ENCODE data around the gene ST8SIA1.

Gene ST8SIA1

GRCh38 chr12:22321638-22322037, 12.9 kb downstream of the ST8SIA1 start:
- H3K4me3 ChIP-seq (ENCODE audit: low read depth, low read length): no peak overlapping the region
- DNase-seq (ENCODE audit: low read depth, low spot score): no peak
- ChIA-PET POLR2A (no interaction called here), CTCF (interaction anchor here (0.9 kb wide), 1 partner anchor 239 kb away, joined by 3 read pairs; no protein-coding TSS in a partner anchor)
- TF ChIP-seq CTCF (IDR thresholded peaks at IDR 0.05; ENCODE audit: insufficient read depth, low read length, missing control alignments): no peak

GRCh38 chr12:22321018-22321605, 13.4 kb downstream of the ST8SIA1 start:
- no peak for DNase-seq (ENCODE audit: low read depth, low spot score)
- no peak overlapping the region for H3K4me3 ChIP-seq (ENCODE audit: low read depth, low read length)
- CTCF ChIA-PET: interaction anchor here (0.9 kb wide), 1 partner anchor 238 kb away, joined by 3 read pairs; no protein-coding TSS in a partner anchor
- TF ChIP-seq CTCF (IDR thresholded peaks at IDR 0.05; ENCODE audit: insufficient read depth, low read length, missing control alignments): no peak
- POLR2A ChIA-PET: no interaction called here

- ChIA-PET POLR2A (no interaction called here), CTCF (interaction anchor here (0.7 to 1.2 kb wide), 2 partner anchors 15 to 17 kb away, joined by 3 read pairs; no protein-coding TSS in a partner anchor)
- DNase-seq (ENCODE audit: low read depth, low spot score): no peak
- no peak overlapping the region for H3K4me3 ChIP-seq (ENCODE audit: low read depth, low read length)
- TF ChIP-seq CTCF (IDR thresholded peaks at IDR 0.05; ENCODE audit: insufficient read depth, low read length, missing control alignments): no peak
Observed at GRCh38 chr12:22318108-22318737, 16.3 kb downstream of the ST8SIA1 start.

GRCh38 chr12:22313963-22314330, 20.6 kb downstream of the ST8SIA1 start:
- H3K4me3 ChIP-seq (ENCODE audit: low read depth, low read length): no peak overlapping the region
- TF ChIP-seq CTCF (IDR thresholded peaks at IDR 0.05; ENCODE audit: insufficient read depth, low read length, missing control alignments): no peak
- no peak for DNase-seq (ENCODE audit: low read depth, low spot score)
- ChIA-PET POLR2A (no interaction called here), CTCF (no interaction called here)

GRCh38 chr12:22313286-22313962, 21.1 kb downstream of the ST8SIA1 start:
- POLR2A ChIA-PET: no interaction called here
- CTCF ChIA-PET: no interaction called here
- TF ChIP-seq CTCF (IDR thresholded peaks at IDR 0.05; ENCODE audit: insufficient read depth, low read length, missing control alignments): no peak
- no peak for DNase-seq (ENCODE audit: low read depth, low spot score)
- no peak overlapping the region for H3K4me3 ChIP-seq (ENCODE audit: low read depth, low read length)

- DNase-seq (ENCODE audit: low read depth, low spot score): no peak
- H3K4me3 ChIP-seq (ENCODE audit: low read depth, low read length): no peak overlapping the region
- TF ChIP-seq CTCF (IDR thresholded peaks at IDR 0.05; ENCODE audit: insufficient read depth, low read length, missing control alignments): no peak
- CTCF ChIA-PET: no interaction called here
- POLR2A ChIA-PET: no interaction called here
Observed at GRCh38 chr12:22312336-22312735, 22.2 kb downstream of the ST8SIA1 start.
